SU-DHL-6 (cell line): ENCODE results near the gene MFAP3L.
"Not testable (repeated sequence)": the region's sequence is repeated elsewhere in the genome, so short reads cannot be mapped to it uniquely, and the experiment has no call there.

Experiments used
- H2AFZ ChIP-seq: fragments of 200-600 bp; sonication (generic); 2 replicates; pipeline ENCODE4 v1.6.1; 2014; ENCODE audit warnings: low read depth, mild to moderate bottlenecking, moderate library complexity, mixed read lengths, antibody characterized with exemption, low read length; ENCODE audit not compliant: severe bottlenecking
- H3F3A ChIP-seq: fragments of 200-600 bp; shearing (Covaris generic); 2 replicates; pipeline ENCODE4 v1.6.0; 2016; ENCODE audit warnings: antibody characterized with exemption, mild to moderate bottlenecking; ENCODE audit not compliant: insufficient read depth
- H3K27ac ChIP-seq: fragments of 200-600 bp; sonication (generic); 2 replicates; pipeline ENCODE4 v1.5.1; 2016; ENCODE audit warnings: low read depth, mild to moderate bottlenecking, low read length, moderate library complexity, mixed read lengths
- H3K27me3 ChIP-seq: fragments of 200-600 bp; sonication (generic), shearing (Covaris generic); 2 replicates; pipeline ENCODE4 v1.6.0; 2014; ENCODE audit warnings: mild to moderate bottlenecking, low read length
- H3K36me3 ChIP-seq: fragments of 200-600 bp; sonication (generic); 2 replicates; pipeline ENCODE4 v1.6.1; 2014; ENCODE audit warnings: mild to moderate bottlenecking, low read length, mixed read lengths
- H3K4me2 ChIP-seq: fragments of 300-600, 200-600 bp; shearing (Covaris generic), sonication (generic); 2 replicates; pipeline ENCODE4 v1.6.0; 2014; ENCODE audit warnings: low read length, low read depth, mild to moderate bottlenecking; ENCODE audit not compliant: poor library complexity, severe bottlenecking
- H3K4me3 ChIP-seq: fragments of 200-600 bp; sonication (generic); 2 replicates; pipeline ENCODE4 v1.5.1; 2014; ENCODE audit warnings: antibody characterized with exemption, low read length, mild to moderate bottlenecking, mixed read lengths; ENCODE audit not compliant: insufficient read depth, poor library complexity, severe bottlenecking
- H3K79me2 ChIP-seq: fragments of 200-600 bp; sonication (generic); 2 replicates; pipeline ENCODE4 v1.6.1; 2014; ENCODE audit warnings: mild to moderate bottlenecking, low read length, moderate library complexity; ENCODE audit not compliant: insufficient read depth
- H3K9ac ChIP-seq: fragments of 200-600 bp; sonication (generic); 2 replicates; pipeline ENCODE4 v1.7.0; 2014; ENCODE audit warnings: mild to moderate bottlenecking, low read length
- H3K9me2 ChIP-seq: fragments of 200-600 bp; sonication (generic); replicated peaks from 2 replicates; pipeline ENCODE4 v1.6.1; 2014; ENCODE audit warnings: low read length; ENCODE audit not compliant: insufficient read depth
- H3K9me3 ChIP-seq: fragments of 200-600 bp; sonication (generic); 2 replicates; pipeline ENCODE4 v1.6.1; 2014; ENCODE audit warnings: low read length, mixed read lengths; ENCODE audit not compliant: insufficient read depth
- H4K20me1 ChIP-seq: fragments of 200-600 bp; sonication (generic); 2 replicates; pipeline ENCODE4 v1.6.1; 2014; ENCODE audit warnings: low read depth, mild to moderate bottlenecking, antibody characterized with exemption, low read length, moderate library complexity, mixed read lengths
- CTCF ChIP-seq: fragments of 200-600 bp; sonication (generic); IDR thresholded peaks from one replicate; pipeline ENCODE4 v1.5.1; 2017; ENCODE audit warnings: antibody characterized with exemption, mild to moderate bottlenecking, low read length, moderate library complexity; ENCODE audit not compliant: insufficient read depth, poor library complexity, severe bottlenecking
- EZH2phosphoT487 ChIP-seq: fragments of 200-600 bp; sonication (generic), shearing (Covaris generic); conservative IDR thresholded peaks from 2 replicates; pipeline ENCODE4 v1.6.1; 2018; ENCODE audit warnings: mild to moderate bottlenecking, antibody characterized with exemption, low read length, moderate library complexity, mixed read lengths

MFAP3L gene

DNA sequence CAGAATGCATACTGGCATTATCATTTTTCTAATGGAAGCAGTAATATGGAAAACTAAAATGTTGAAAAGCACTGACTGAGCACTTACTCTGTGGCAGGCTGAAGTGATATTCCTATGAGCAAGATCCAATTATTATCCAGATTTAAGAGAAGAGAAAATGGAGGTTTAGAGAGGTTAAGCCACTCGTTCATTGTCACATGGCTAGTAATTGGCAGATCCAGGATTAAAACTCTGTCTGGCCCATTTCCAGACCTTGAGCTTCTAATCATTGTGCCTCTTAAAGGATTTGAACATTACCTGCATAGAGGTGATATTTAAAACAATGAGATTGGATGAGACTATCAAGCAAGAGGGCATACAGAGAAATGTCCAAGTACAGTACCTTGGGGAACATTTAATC is 80.6 kb downstream of the MFAP3L start:
- Histone ChIP-seq H3K9me2 (no peaks in the 10 kb centered on the region), H2AFZ (no peak overlapping the region), H3K27ac (no peak overlapping the region), H3F3A (no peaks in the 10 kb centered on the region), H3K4me3 (no peak overlapping the region), H3K27me3 (no peaks in the 10 kb centered on the region), H3K9ac (no peak overlapping the region), H3K9me3 (no peaks in the 10 kb centered on the region), H3K79me2 (no peaks in the 10 kb centered on the region), H3K4me2 (no peak overlapping the region), H4K20me1 (no peaks in the 10 kb centered on the region), H3K36me3 (no peaks in the 10 kb centered on the region)
- no peak for TF ChIP-seq EZH2phosphoT487
- no peak for TF ChIP-seq CTCF

DNA sequence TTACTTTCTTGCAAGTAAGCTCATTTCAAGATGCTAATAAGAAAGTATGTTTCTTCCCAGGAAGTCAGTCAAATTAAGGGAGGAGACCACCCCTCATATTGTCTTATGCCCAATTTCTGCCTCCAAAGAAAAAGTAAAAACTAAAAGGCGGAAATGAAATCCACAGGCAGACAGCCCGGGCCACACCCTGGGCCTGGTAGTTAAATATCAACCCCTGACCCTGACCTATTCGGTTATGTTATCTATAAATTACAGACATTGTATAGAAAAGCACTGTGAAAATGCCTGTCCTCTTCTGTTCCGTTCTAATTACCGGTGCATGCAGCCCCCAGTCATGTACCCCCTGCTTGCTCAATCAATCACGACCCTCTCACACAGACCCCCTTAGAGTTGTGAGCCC is 82.6 kb downstream of the MFAP3L start:
- H3F3A ChIP-seq, H3K9me2 ChIP-seq, H3K4me2 ChIP-seq, H3K9me3 ChIP-seq, H3K36me3 ChIP-seq, H2AFZ ChIP-seq, H3K9ac ChIP-seq, H3K79me2 ChIP-seq, H3K27ac ChIP-seq, H4K20me1 ChIP-seq, H3K4me3 ChIP-seq, H3K27me3 ChIP-seq: not testable (repeated sequence)

DNA sequence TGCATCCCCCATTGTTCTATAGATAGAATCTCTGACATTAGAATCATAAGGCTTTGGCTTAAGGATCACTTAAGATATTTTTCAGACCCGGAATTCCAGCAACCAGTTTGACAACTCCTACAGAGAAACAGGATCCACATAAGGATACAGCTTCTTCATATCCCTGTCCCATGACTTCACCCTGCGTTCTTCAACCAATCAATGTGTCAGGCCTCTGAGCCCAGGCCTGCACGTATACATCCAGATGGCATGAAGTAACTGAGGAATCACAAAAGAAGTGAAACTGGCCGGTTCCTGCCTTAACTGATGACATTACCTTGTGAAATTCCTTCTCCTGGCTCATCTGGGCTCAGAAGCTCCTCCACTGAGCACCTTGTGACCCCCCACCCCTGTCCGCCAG is 85.1 kb downstream of the MFAP3L start:
- Histone ChIP-seq H3K27ac (no peak overlapping the region), H4K20me1 (no peaks in the 10 kb centered on the region), H3K4me2 (no peak overlapping the region), H3K9ac (no peak overlapping the region), H3K79me2 (no peaks in the 10 kb centered on the region), H3F3A (no peaks in the 10 kb centered on the region), H3K4me3 (no peak overlapping the region), H3K36me3 (no peaks in the 10 kb centered on the region), H3K27me3 (no peaks in the 10 kb centered on the region), H3K9me2 (no peaks in the 10 kb centered on the region), H3K9me3 (no peaks in the 10 kb centered on the region), H2AFZ (no peak overlapping the region)
- TF ChIP-seq EZH2phosphoT487: no peak
- no peak for TF ChIP-seq CTCF

DNA sequence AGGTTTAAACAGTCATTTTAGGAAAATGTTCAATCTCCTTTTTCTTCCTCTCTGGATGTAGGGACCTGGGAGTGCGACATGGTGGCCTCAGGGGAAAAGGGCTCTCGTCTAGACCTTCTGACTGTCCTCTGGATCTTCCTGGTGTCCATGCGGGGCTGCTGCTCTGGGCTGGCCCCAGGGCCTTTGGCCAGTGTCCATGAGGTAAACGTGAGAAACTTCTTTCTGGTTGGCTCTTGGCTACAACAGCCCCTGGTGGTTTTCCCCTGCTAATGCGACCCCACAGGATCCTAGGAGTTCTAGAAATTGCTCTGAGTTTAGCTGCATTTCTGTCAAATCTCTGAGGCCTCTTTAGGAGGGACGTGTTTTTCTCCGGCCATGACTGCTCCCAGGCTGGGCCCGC is 85.7 kb downstream of the MFAP3L start:
- Histone ChIP-seq H3K27ac (no peak overlapping the region), H3K4me2 (no peak overlapping the region), H3K9ac (no peak overlapping the region), H3K9me3 (no peaks in the 10 kb centered on the region), H3K36me3 (no peaks in the 10 kb centered on the region), H3K27me3 (no peaks in the 10 kb centered on the region), H2AFZ (no peak overlapping the region), H4K20me1 (no peaks in the 10 kb centered on the region), H3K4me3 (no peak overlapping the region), H3K9me2 (no peaks in the 10 kb centered on the region), H3F3A (no peaks in the 10 kb centered on the region), H3K79me2 (no peaks in the 10 kb centered on the region)
- no peak for TF ChIP-seq EZH2phosphoT487
- TF ChIP-seq CTCF: no peak
